Activated CD8-positive, alpha-beta T cell treated with anti-CD3 and anti-CD28 coated beads, Interleukin-2, amount 10 ng/mL, durations not matched to agents 7 days and 5 days (primary cell): ENCODE measurements around the gene FRYL. TPM values are rescaled to one million over a fixed set of nuclear protein-coding genes. Genes with fewer than 3 reads are reported as not detected.
"Not testable (repeated sequence)": the region's sequence is repeated elsewhere in the genome, so short reads cannot be mapped to it uniquely, and the experiment has no call there.

Experiments used
- ATAC-seq: fragments of 150-1000 bp; cut with Tn5 transposase; one replicate; pipeline ENCODE4 v1.10.0; 2021; ENCODE audit warnings: moderate library complexity
- CTCF ChIA-PET: fragments of 350-600 bp; sonication (Branson Sonifier 250); formaldehyde crosslinking; loops from one replicate; lab custom pipeline; 2021; ENCODE audit warnings: antibody characterized with exemption; lab: Charles Lee
- POLR2A ChIA-PET: fragments of 350-600 bp; sonication (Branson Sonifier 250); formaldehyde crosslinking; loops from one replicate; lab custom pipeline; 2021; ENCODE audit warnings: antibody characterized with exemption; lab: Charles Lee
- DNase-seq: peaks from one replicate; pipeline ENCODE4 v3.0.0-alpha.2; 2020
- H3K27ac Mint-ChIP-seq: one replicate; pipeline ENCODE4 v1.8.0; 2021; ENCODE audit warnings: mild to moderate bottlenecking, mixed read lengths
- H3K27me3 Mint-ChIP-seq: one replicate; pipeline ENCODE4 v1.8.0; 2021; ENCODE audit warnings: low read depth, mixed read lengths
- H3K36me3 Mint-ChIP-seq: one replicate; pipeline ENCODE4 v1.8.0; 2021; ENCODE audit warnings: low read depth, mixed read lengths
- H3K4me1 Mint-ChIP-seq: one replicate; pipeline ENCODE4 v1.8.0; 2021; ENCODE audit warnings: low read depth, mixed read lengths
- H3K4me3 Mint-ChIP-seq: one replicate; pipeline ENCODE4 v1.8.0; 2021; ENCODE audit warnings: mild to moderate bottlenecking, mixed read lengths
- H3K9me3 Mint-ChIP-seq: one replicate; pipeline ENCODE4 v1.8.0; 2022; ENCODE audit warnings: mixed read lengths; ENCODE audit not compliant: insufficient read depth
- total RNA-seq, 2 experiments: library from RNA; stranded (reverse); gene quantifications; one replicate each; pipeline ENCODE4 v1.2.3, GENCODE V29; 2021

FRYL gene
- total RNA-seq, 2 experiments from 2014 or later: 98.5 to 107 TPM

DNA sequence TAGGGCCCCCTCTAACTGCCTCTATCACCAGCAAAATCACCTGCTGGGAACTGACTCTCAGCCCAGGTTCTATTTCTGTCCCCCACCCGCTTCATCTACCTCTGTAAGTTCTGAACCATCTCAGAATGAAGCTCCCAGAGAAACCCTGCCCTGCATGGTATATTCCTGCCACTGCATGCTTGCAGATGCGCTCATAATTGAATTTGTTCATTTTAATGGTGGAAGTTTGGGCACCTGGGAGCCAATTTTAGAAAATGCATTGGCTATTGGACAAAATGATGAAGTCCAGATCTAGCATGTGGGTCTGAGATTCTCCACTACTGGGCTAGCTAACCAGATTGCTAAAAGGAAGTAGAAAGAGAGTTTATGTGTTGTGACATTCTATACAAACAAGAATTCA lies 325.5 kb downstream of the FRYL start:
- Mint-ChIP-seq H3K27me3 (peaks cover 11% of the 10 kb centered on the region), H3K27ac (no peak overlapping the region), H3K9me3 (no peaks in the 10 kb centered on the region), H3K4me1 (no peaks in the 10 kb centered on the region), H3K36me3 (no peaks in the 10 kb centered on the region), H3K4me3 (no peak overlapping the region)
- DNase-seq (no peak), ATAC-seq (no peak)
- POLR2A ChIA-PET: no interaction called here
- CTCF ChIA-PET: interaction anchor here (1.0 kb wide), 1 partner anchor 9 kb away, joined by 3 read pairs; no protein-coding TSS in a partner anchor

DNA sequence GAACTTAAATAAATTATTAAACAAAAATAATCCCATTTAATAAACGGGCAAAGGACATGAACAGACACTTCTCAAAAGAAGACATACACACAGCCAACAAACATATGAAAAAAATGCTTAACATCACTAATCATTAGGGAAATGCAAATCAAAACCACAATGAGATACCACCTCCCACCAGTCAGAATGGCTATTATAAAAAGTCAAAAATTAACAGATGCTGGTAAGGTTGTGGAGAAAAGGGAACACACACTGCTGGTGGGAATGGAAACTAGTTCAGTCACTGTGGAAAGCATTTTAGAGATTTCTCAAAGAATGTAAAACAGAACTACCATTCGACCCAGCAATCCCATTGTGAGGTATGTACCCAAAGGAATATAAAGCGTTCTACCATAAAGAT lies 328.4 kb downstream of the FRYL start:
- DNase-seq, POLR2A ChIA-PET, H3K4me3 Mint-ChIP-seq, ATAC-seq, H3K4me1 Mint-ChIP-seq, CTCF ChIA-PET, H3K9me3 Mint-ChIP-seq, H3K27ac Mint-ChIP-seq, H3K36me3 Mint-ChIP-seq: not testable (repeated sequence)
- H3K27me3 Mint-ChIP-seq: peaks cover 13% of the 10 kb centered on the region

DNA sequence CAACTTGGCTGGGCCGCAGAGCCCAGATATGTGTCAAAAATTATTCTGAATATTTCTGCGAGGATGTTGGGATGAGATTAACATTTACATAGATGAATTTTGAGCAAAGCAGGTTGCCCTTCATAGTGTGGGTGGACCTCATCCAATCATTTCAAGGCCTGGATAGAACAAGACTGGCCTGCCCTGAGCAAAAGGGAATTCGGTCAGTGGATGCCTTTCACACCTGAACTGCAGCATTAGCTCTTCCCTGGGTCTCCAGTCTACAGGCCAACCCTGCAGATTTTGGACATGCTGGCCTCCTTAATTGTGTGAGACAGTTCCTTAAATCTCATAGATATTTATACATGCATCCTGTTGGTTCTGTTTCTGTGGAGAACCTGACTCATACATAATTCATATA lies 329.3 kb downstream of the FRYL start:
- no peak for ATAC-seq
- Mint-ChIP-seq H3K4me1 (no peaks in the 10 kb centered on the region), H3K4me3 (no peak overlapping the region), H3K27ac (no peak overlapping the region), H3K9me3 (no peaks in the 10 kb centered on the region), H3K27me3 (peaks cover 11% of the 10 kb centered on the region), H3K36me3 (no peaks in the 10 kb centered on the region)
- ChIA-PET CTCF (no interaction called here), POLR2A (no interaction called here)
- no peak for DNase-seq

DNA sequence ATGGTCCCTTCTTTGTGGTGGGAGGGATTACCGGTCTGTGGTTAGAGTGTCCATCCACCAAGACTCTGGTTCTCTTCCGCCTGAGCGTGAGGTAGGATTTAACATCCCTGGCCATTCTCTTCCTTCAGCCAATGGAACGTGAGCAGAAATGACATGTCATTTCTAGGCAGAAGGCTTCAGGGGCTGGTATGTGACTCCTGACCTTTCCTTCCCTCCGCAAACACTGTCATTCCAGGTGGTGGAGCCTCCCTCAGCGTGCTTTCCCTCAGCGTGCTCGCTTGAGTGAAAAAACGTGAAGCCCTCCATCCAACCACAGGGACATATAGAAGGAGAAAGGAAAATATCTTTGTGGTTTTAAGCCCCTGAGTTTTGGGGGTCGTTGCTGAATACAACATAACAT lies 330.9 kb downstream of the FRYL start:
- Mint-ChIP-seq H3K9me3 (no peaks in the 10 kb centered on the region), H3K27me3 (peaks cover 11% of the 10 kb centered on the region), H3K27ac (no peak overlapping the region), H3K4me3 (no peak overlapping the region), H3K4me1 (no peaks in the 10 kb centered on the region), H3K36me3 (no peaks in the 10 kb centered on the region)
- ChIA-PET POLR2A (no interaction called here), CTCF (no interaction called here)
- no peak for DNase-seq
- ATAC-seq: no peak

Other genes with a start within 250 kb of the FRYL start
- gene OCIAD1, start 50.8 kb upstream of the FRYL start, total RNA-seq: 10 to 100 TPM; 92.4 to 93.7 TPM
- 10 to 100 TPM; 77.3 to 92.7 TPM for gene OCIAD2, start 126.5 kb upstream of the FRYL start, total RNA-seq
- not detected for gene CWH43, start 206.0 kb upstream of the FRYL start, total RNA-seq